GM23338 (cell line): Measurements from ENCODE around the gene CHRNA4. TPM values are rescaled to one million over a fixed set of nuclear protein-coding genes. Genes with fewer than 3 reads are reported as not detected.

Source experiments
- ATAC-seq: fragments of 200-7000 bp; cut with Tn5 transposase; 3 replicates; pipeline ENCODE4 v1.9.1; 2020
- DNase-seq: peaks from one replicate; pipeline ENCODE4 v3.0.0-alpha.2; 2015; ENCODE audit warnings: low spot score
- H2AFZ ChIP-seq: fragments of 200-600 bp; sonication (generic); 2 replicates; pipeline ENCODE4 v1.8.0; 2016; ENCODE audit warnings: antibody characterized with exemption, mild to moderate bottlenecking, moderate library complexity
- H3F3A ChIP-seq: fragments of 200-600 bp; sonication (generic); replicated peaks from 2 replicates; pipeline ENCODE4 v1.8.0; 2017; ENCODE audit warnings: antibody characterized with exemption, mixed run types, low read depth
- H3K27ac ChIP-seq: fragments of 200-600 bp; sonication (generic); 2 replicates; pipeline ENCODE4 v1.6.1; 2016; ENCODE audit warnings: low read depth
- H3K27me3 ChIP-seq: fragments of 200-600 bp; sonication (generic); 2 replicates; pipeline ENCODE4 v1.8.0; 2016; ENCODE audit warnings: mild to moderate bottlenecking, mixed run types, moderate library complexity; ENCODE audit not compliant: insufficient read depth
- H3K36me3 ChIP-seq: fragments of 200-600 bp; sonication (generic); 2 replicates; pipeline ENCODE4 v1.8.0; 2016; ENCODE audit warnings: mild to moderate bottlenecking; ENCODE audit not compliant: insufficient read depth
- H3K4me1 ChIP-seq: fragments of 200-600 bp; sonication (generic); 2 replicates; pipeline ENCODE4 v1.8.0; 2016; ENCODE audit warnings: mild to moderate bottlenecking, moderate library complexity; ENCODE audit not compliant: insufficient read depth
- H3K4me2 ChIP-seq: fragments of 200-600 bp; sonication (generic); 2 replicates; pipeline ENCODE4 v1.7.1; 2017; ENCODE audit warnings: mixed run types
- H3K4me3 ChIP-seq: fragments of 200-600 bp; sonication (generic); 2 replicates; pipeline ENCODE4 v1.6.1; 2016; ENCODE audit warnings: mixed run types
- H3K79me2 ChIP-seq: fragments of 200-600 bp; sonication (generic); replicated peaks from 2 replicates; pipeline ENCODE4 v1.8.0; 2017; ENCODE audit warnings: mild to moderate bottlenecking; ENCODE audit not compliant: insufficient read depth
- H3K9me2 ChIP-seq: fragments of 200-600 bp; sonication (generic); 2 replicates; pipeline ENCODE4 v1.8.0; 2017; ENCODE audit not compliant: insufficient read depth
- H4K20me1 ChIP-seq: fragments of 200-600 bp; sonication (generic); replicated peaks from 2 replicates; pipeline ENCODE4 v1.8.0; 2017; ENCODE audit warnings: mild to moderate bottlenecking; ENCODE audit not compliant: insufficient read depth
- H3K27ac Mint-ChIP-seq: 2 replicates; pipeline ENCODE4 v1.8.0; 2020; ENCODE audit warnings: inconsistent platforms, mild to moderate bottlenecking, moderate library complexity, mixed read lengths
- H3K27me3 Mint-ChIP-seq: 3 replicates; pipeline ENCODE4 v1.8.0; 2022; ENCODE audit warnings: low read depth, mild to moderate bottlenecking, moderate library complexity, mixed read lengths, inconsistent platforms; ENCODE audit not compliant: insufficient read depth, poor library complexity
- H3K36me3 Mint-ChIP-seq: 3 replicates; pipeline ENCODE4 v1.8.0; 2021; ENCODE audit warnings: low read depth, mild to moderate bottlenecking, inconsistent platforms, moderate library complexity, mixed read lengths
- H3K4me1 Mint-ChIP-seq: 3 replicates; pipeline ENCODE4 v1.8.0; 2020; ENCODE audit warnings: mild to moderate bottlenecking, inconsistent platforms, mixed read lengths
- H3K4me3 Mint-ChIP-seq: 3 replicates; pipeline ENCODE4 v1.8.0; 2021; ENCODE audit warnings: moderate library complexity, mild to moderate bottlenecking, inconsistent platforms, mixed read lengths
- H3K9me3 Mint-ChIP-seq: 3 replicates; pipeline ENCODE4 v1.8.0; 2020; ENCODE audit warnings: moderate library complexity, mild to moderate bottlenecking, inconsistent platforms, mixed read lengths
- CREB1 ChIP-seq: fragments of 250-450 bp; sonication (Bioruptor Pico); IDR thresholded peaks from 2 replicates; pipeline ENCODE4 v1.5.0; 2020; ENCODE audit warnings: low read depth, mild to moderate bottlenecking, moderate library complexity
- EZH2phosphoT487 ChIP-seq: fragments of 200-600 bp; sonication (generic); IDR thresholded peaks from one replicate; pipeline ENCODE4 v1.8.1; 2018; ENCODE audit warnings: antibody characterized with exemption; ENCODE audit not compliant: unreplicated experiment
- NANOG ChIP-seq: IDR thresholded peaks from 2 replicates; pipeline ENCODE4 v1.6.1; 2016; ENCODE audit warnings: antibody characterized with exemption, borderline replicate concordance
- POLR2AphosphoS5 ChIP-seq: IDR thresholded peaks from 2 replicates; pipeline ENCODE4 v1.6.1; 2016; ENCODE audit warnings: antibody characterized with exemption, low read depth
- STAT1 ChIP-seq: IDR thresholded peaks from one replicate; pipeline ENCODE4 v1.6.1; 2016; ENCODE audit warnings: antibody characterized with exemption; ENCODE audit not compliant: unreplicated experiment
- ZNF114 ChIP-seq: fragments of 250-450 bp; sonication (Bioruptor Pico); IDR thresholded peaks from 2 replicates; pipeline ENCODE4 v1.5.0; 2020; ENCODE audit warnings: mild to moderate bottlenecking, moderate library complexity
- ZNF331 ChIP-seq: fragments of 250-450 bp; sonication (Bioruptor Pico); IDR thresholded peaks from 2 replicates; pipeline ENCODE4 v1.5.0; 2020; ENCODE audit warnings: low read depth, mild to moderate bottlenecking, moderate library complexity
- polyA plus RNA-seq: library from polyadenylated mRNA; unstranded; fragments of >200 nt; fragmentation: Nextera tagmentation; extraction: Ambion mirVana; gene quantifications from 2 replicates; pipeline ENCODE4 v1.2.1, GENCODE V29; 2016
- total RNA-seq: library from RNA; depleted of rRNA; stranded (reverse); fragments of >200 nt; shearing (Covaris generic); gene quantifications from 2 replicates; pipeline ENCODE4 v1.2.3, GENCODE V29; 2014
- TF ChIP-seq, protein P1 (sequence below), 2 experiments: fragments of 200-600 bp in 1 of 2; sonication (generic) in 1 of 2; conservative IDR thresholded peaks; 2 replicates each; pipeline versions ENCODE4 v1.5.1 to v1.6.1; 2016 to 2017; ENCODE audit warnings: antibody characterized with exemption in 2 of 2, low read depth in 2 of 2, mild to moderate bottlenecking in 2 of 2, moderate library complexity in 1 of 2
- TF ChIP-seq, protein P2 (sequence below): fragments of 250-450 bp; sonication (Bioruptor Pico); IDR thresholded peaks from 2 replicates; pipeline ENCODE4 v1.5.0; 2020; ENCODE audit warnings: mild to moderate bottlenecking, moderate library complexity

The CHRNA4 gene
- total and polyA plus RNA-seq, 2 experiments from 2014 or later: 2.7 to 3.9 TPM

DNA sequence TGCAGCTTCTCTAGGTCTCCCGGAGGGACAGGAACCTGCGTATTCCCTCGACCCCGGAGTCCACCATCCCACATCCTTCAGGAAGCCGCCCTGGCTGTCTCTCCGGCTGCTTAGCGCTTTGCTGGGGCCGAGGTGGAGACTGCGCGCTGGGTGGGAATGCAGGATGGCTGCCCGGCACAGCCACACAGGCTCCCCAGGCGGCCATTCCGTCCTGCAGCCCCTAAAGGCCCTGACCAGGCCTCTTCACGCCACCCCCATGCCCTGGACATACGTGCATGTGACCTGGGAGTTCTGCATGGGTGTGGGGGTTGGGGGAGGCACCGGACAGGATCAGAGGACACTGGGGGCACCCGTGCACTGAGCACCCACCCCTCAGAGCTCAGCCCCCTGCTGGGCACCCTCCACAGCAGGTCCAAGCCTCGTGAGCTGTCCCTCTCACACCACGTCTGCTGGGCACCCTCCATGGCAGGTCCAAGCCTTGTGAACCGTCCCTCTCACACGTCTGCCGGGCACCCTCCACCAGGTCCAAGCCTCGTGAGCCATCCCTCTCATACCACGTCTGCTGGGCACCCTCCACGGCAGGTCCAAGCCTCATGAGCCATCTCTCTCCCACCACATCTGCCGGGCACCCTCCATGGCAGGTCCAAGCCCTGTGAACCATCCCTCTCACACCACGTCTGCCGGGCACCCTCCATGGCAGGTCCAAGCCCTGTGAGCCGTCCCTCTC is 40.4 kb upstream of the CHRNA4 start:
- H3K79me2 ChIP-seq: no peaks in the 10 kb centered on the region
- H3K9me3 Mint-ChIP-seq: no peaks in the 10 kb centered on the region
- no peak for DNase-seq
- H3K4me3 ChIP-seq: no peak overlapping the region
- H3K27ac ChIP-seq: no peak overlapping the region
- no peak for TF ChIP-seq NANOG
- no peak for TF ChIP-seq CREB1 (CRISPR knock-in tag)
- TF ChIP-seq, protein P1, sequence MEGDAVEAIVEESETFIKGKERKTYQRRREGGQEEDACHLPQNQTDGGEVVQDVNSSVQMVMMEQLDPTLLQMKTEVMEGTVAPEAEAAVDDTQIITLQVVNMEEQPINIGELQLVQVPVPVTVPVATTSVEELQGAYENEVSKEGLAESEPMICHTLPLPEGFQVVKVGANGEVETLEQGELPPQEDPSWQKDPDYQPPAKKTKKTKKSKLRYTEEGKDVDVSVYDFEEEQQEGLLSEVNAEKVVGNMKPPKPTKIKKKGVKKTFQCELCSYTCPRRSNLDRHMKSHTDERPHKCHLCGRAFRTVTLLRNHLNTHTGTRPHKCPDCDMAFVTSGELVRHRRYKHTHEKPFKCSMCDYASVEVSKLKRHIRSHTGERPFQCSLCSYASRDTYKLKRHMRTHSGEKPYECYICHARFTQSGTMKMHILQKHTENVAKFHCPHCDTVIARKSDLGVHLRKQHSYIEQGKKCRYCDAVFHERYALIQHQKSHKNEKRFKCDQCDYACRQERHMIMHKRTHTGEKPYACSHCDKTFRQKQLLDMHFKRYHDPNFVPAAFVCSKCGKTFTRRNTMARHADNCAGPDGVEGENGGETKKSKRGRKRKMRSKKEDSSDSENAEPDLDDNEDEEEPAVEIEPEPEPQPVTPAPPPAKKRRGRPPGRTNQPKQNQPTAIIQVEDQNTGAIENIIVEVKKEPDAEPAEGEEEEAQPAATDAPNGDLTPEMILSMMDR (conservative IDR thresholded peaks at IDR 0.05; ENCODE audit: low read depth in 2 of 2): no peak
- TF ChIP-seq ZNF331 (CRISPR knock-in tag): no peak
- TF ChIP-seq POLR2AphosphoS5: no peak
- H4K20me1 ChIP-seq: no peaks in the 10 kb centered on the region
- no peaks in the 10 kb centered on the region; the same call in 1 of the 2 replicates for H3K4me1 ChIP-seq
- peaks cover 27% of the 10 kb centered on the region for H3K27me3 Mint-ChIP-seq
- no peaks in the 10 kb centered on the region for H3K9me2 ChIP-seq
- H3K4me3 Mint-ChIP-seq: no peak overlapping the region
- no peak overlapping the region for H3K4me2 ChIP-seq
- no peak for ATAC-seq
- no peak overlapping the region for H2AFZ ChIP-seq
- no peak overlapping the region; the same call in 1 of the 2 replicates for H3K27ac Mint-ChIP-seq
- H3K4me1 Mint-ChIP-seq: peaks cover 13% of the 10 kb centered on the region
- no peaks in the 10 kb centered on the region for H3K36me3 Mint-ChIP-seq
- H3K27me3 ChIP-seq: no peaks in the 10 kb centered on the region
- no peaks in the 10 kb centered on the region for H3F3A ChIP-seq
- no peaks in the 10 kb centered on the region for H3K36me3 ChIP-seq

DNA sequence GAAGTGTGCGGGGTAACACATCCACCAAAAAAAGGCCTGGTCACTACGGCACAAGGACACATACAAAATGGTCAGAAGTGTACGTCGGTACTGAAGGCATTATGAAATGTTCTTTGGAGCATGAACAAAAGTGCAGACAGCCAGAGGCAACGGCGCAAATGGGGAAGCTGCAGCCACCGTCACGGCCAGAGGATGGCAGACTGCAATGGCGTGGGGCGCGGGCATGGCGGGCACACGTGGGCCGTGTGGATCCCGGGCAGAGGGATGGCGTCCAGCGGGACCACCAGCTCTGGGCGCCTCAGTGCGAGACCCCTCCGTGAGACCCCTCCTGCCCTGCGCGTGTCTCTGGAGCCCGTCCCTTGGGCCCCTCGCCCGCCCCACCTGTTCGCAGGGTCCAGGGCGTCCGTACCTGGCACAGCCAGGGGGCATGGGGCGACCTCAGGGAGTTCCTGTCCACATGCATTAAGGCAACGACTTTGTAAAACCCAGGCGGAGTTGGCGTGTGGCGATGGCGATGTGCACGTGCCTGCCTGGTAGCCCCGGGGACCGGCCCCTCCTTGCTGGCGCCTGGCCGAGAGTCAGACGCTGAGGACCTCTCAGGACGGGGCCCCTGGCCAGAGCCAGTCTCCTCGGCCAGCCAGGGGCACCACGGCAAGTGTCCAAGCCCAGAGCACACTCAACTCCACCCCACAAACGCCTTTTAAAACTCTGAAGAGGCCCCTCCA is 39.5 kb upstream of the CHRNA4 start:
- DNase-seq (no peak), ATAC-seq (no peak)
- no peaks in the 10 kb centered on the region for H3K36me3 ChIP-seq
- peaks cover 27% of the 10 kb centered on the region for H3K27me3 Mint-ChIP-seq
- H3K27me3 ChIP-seq: no peaks in the 10 kb centered on the region
- H3K36me3 Mint-ChIP-seq: no peaks in the 10 kb centered on the region
- no peaks in the 10 kb centered on the region; the same call in 1 of the 2 replicates for H3K4me1 ChIP-seq
- no peak overlapping the region for H3K27ac ChIP-seq
- no peaks in the 10 kb centered on the region for H4K20me1 ChIP-seq
- H3K27ac Mint-ChIP-seq: no peak overlapping the region; the same call in 1 of the 2 replicates
- H3K9me2 ChIP-seq: no peaks in the 10 kb centered on the region
- H3F3A ChIP-seq: no peaks in the 10 kb centered on the region
- H3K4me1 Mint-ChIP-seq: peaks cover 14% of the 10 kb centered on the region
- no peak overlapping the region for H3K4me3 ChIP-seq
- no peak overlapping the region for H2AFZ ChIP-seq
- H3K4me3 Mint-ChIP-seq: no peak overlapping the region; the same call in 2 of the 3 replicates
- H3K4me2 ChIP-seq: no peak overlapping the region
- H3K79me2 ChIP-seq: no peaks in the 10 kb centered on the region
- no peaks in the 10 kb centered on the region for H3K9me3 Mint-ChIP-seq
- TF ChIP-seq POLR2AphosphoS5 (no peak), ZNF331 (CRISPR knock-in tag) (no peak), ZNF114 (CRISPR knock-in tag) (no peak), EZH2phosphoT487 (no peak), STAT1 (no peak), NANOG (no peak)
- TF ChIP-seq, protein P2, sequence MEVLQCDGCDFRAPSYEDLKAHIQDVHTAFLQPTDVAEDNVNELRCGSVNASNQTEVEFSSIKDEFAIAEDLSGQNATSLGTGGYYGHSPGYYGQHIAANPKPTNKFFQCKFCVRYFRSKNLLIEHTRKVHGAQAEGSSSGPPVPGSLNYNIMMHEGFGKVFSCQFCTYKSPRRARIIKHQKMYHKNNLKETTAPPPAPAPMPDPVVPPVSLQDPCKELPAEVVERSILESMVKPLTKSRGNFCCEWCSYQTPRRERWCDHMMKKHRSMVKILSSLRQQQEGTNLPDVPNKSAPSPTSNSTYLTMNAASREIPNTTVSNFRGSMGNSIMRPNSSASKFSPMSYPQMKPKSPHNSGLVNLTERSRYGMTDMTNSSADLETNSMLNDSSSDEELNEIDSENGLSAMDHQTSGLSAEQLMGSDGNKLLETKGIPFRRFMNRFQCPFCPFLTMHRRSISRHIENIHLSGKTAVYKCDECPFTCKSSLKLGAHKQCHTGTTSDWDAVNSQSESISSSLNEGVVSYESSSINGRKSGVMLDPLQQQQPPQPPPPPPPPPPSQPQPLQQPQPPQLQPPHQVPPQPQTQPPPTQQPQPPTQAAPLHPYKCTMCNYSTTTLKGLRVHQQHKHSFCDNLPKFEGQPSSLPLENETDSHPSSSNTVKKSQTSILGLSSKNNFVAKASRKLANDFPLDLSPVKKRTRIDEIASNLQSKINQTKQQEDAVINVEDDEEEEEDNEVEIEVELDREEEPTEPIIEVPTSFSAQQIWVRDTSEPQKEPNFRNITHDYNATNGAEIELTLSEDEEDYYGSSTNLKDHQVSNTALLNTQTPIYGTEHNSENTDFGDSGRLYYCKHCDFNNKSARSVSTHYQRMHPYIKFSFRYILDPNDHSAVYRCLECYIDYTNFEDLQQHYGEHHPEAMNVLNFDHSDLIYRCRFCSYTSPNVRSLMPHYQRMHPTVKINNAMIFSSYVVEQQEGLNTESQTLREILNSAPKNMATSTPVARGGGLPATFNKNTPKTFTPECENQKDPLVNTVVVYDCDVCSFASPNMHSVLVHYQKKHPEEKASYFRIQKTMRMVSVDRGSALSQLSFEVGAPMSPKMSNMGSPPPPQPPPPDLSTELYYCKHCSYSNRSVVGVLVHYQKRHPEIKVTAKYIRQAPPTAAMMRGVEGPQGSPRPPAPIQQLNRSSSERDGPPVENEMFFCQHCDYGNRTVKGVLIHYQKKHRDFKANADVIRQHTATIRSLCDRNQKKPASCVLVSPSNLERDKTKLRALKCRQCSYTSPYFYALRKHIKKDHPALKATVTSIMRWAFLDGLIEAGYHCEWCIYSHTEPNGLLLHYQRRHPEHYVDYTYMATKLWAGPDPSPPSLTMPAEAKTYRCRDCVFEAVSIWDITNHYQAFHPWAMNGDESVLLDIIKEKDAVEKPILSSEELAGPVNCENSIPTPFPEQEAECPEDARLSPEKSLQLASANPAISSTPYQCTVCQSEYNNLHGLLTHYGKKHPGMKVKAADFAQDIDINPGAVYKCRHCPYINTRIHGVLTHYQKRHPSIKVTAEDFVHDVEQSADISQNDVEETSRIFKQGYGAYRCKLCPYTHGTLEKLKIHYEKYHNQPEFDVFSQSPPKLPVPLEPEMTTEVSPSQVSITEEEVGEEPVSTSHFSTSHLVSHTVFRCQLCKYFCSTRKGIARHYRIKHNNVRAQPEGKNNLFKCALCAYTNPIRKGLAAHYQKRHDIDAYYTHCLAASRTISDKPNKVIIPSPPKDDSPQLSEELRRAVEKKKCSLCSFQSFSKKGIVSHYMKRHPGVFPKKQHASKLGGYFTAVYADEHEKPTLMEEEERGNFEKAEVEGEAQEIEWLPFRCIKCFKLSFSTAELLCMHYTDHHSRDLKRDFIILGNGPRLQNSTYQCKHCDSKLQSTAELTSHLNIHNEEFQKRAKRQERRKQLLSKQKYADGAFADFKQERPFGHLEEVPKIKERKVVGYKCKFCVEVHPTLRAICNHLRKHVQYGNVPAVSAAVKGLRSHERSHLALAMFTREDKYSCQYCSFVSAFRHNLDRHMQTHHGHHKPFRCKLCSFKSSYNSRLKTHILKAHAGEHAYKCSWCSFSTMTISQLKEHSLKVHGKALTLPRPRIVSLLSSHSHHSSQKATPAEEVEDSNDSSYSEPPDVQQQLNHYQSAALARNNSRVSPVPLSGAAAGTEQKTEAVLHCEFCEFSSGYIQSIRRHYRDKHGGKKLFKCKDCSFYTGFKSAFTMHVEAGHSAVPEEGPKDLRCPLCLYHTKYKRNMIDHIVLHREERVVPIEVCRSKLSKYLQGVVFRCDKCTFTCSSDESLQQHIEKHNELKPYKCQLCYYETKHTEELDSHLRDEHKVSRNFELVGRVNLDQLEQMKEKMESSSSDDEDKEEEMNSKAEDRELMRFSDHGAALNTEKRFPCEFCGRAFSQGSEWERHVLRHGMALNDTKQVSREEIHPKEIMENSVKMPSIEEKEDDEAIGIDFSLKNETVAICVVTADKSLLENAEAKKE (CRISPR knock-in tag): no peak
- TF ChIP-seq, protein P1 (conservative IDR thresholded peaks at IDR 0.05; ENCODE audit: low read depth in 2 of 2): no peak
